ENCODE measurements around the gene PIK3R5. TPM values are rescaled to one million over a fixed set of nuclear protein-coding genes. Genes with fewer than 3 reads are reported as not detected.

PIK3R5 gene
- total and polyA plus RNA-seq, 2 donors (not counting 3 experiments of a cell fraction or from before 2014, with no cell fraction given) = not detected

DNA sequence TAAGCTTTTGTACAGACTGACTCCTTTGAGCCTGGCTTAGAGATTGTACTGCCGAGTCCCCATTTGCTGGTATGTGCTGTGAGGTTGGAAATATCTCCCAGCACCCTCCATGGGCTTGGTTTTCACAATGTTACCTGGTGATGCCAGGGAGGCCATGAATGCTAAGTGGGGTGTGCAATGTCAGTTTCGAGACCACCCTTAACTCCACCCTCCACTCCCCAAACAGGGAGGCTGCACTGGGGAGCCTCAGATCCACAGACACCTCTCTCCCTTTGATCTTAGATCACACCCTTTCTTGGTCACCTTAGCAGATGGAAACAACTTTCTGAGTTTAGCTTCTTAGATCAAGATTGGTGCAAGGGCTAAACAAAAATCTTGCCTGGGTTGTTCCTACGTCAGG is 69.4 kb downstream of the PIK3R5 start:
- H3K9me3 ChIP-seq (replicated peaks; ENCODE audit: control insufficient read depth, insufficient read depth, low read length) = no peaks in the 10 kb centered on the region
- no peak overlapping the region for H3K4me3 ChIP-seq (replicated peaks in 1 of 3; ENCODE audit: insufficient read depth in 1 of 3, low read depth in 1 of 3, low read length in 3 of 3)
- H3K9me1 ChIP-seq (replicated peaks; ENCODE audit: control insufficient read depth, extremely low read depth, insufficient read depth, low read length) = no peaks in the 10 kb centered on the region
- intact Hi-C loops (cut with micrococcal nuclease) (loop anchor here (10.0 kb wide), 1 partner anchor 629 kb away; no protein-coding TSS in a partner anchor), dilution Hi-C loops (cut with MboI; ENCODE audit: extremely low pct_ligation_motif_present, low sequenced_read_pairs) (no loop called here)
- H3K4me2 ChIP-seq (ENCODE audit: insufficient read depth, low read length) = no peak overlapping the region
- no peak overlapping the region for H3K27ac ChIP-seq (ENCODE audit: insufficient read depth, low read depth, low read length)
- H3K27me3 ChIP-seq (ENCODE audit: control insufficient read depth in 2 of 2, insufficient read depth in 2 of 2, low read length in 2 of 2) = no peaks in the 10 kb centered on the region
- H3K36me3 ChIP-seq (ENCODE audit: control insufficient read depth in 2 of 2, extremely low read depth in 1 of 2, insufficient read depth in 2 of 2, low read length in 2 of 2) = no peaks in the 10 kb centered on the region
- TF ChIP-seq CTCF (IDR thresholded peaks at IDR 0.05; ENCODE audit: extremely low read depth in 1 of 2, insufficient read depth in 1 of 2, low read depth in 1 of 2, low read length in 2 of 2) (no peak), POLR2AphosphoS5 (IDR thresholded peaks at IDR 0.05; ENCODE audit: insufficient read depth, low read depth, low read length) (no peak), MYC (IDR thresholded peaks at IDR 0.05; ENCODE audit: low read depth, low read length) (no peak), EZH2 (IDR thresholded peaks at IDR 0.05; ENCODE audit: borderline replicate concordance, low read depth, low read length, severe bottlenecking) (no peak), POLR2A (IDR thresholded peaks at IDR 0.05; ENCODE audit: low read depth, low read length) (no peak), GATA2 (IDR thresholded peaks at IDR 0.05; ENCODE audit: insufficient read depth, insufficient read length, low read depth, low read length) (no peak), FOS (IDR thresholded peaks at IDR 0.05; ENCODE audit: borderline replicate concordance, insufficient read depth, low read length) (no peak)
- TF ChIP-seq, protein P1, sequence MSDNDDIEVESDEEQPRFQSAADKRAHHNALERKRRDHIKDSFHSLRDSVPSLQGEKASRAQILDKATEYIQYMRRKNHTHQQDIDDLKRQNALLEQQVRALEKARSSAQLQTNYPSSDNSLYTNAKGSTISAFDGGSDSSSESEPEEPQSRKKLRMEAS (IDR thresholded peaks at IDR 0.05; ENCODE audit: insufficient read depth, insufficient read length) = no peak
- H4K20me1 ChIP-seq (replicated peaks; ENCODE audit: control insufficient read depth, extremely low read depth, insufficient read depth, low read length) = no peaks in the 10 kb centered on the region
- CTCF ChIA-PET = interaction anchor here (1.1 to 1.8 kb wide), 4 partner anchors 16 to 835 kb away, joined by 3 to 9 read pairs (median 3); no protein-coding TSS in a partner anchor
- H2AFZ ChIP-seq (ENCODE audit: low read depth, low read length) = no peak overlapping the region
- no peaks in the 10 kb centered on the region for H3K4me1 ChIP-seq (ENCODE audit: control insufficient read depth, extremely low read depth, insufficient read depth, low read length)
- no peak for FAIRE-seq
- no peaks in the 10 kb centered on the region for H3K79me2 ChIP-seq (ENCODE audit: control insufficient read depth, insufficient read depth, low read length)
- no peak overlapping the region for H3K9ac ChIP-seq (replicated peaks; ENCODE audit: extremely low read depth, insufficient read depth, low read length)
- POLR2A ChIA-PET = no interaction called here
- DNase-seq (ENCODE audit: low read depth, low spot score) = no peak
- no TSS peak for BruUV-seq (replicated peaks)

All from endothelial cell of umbilical vein (primary cell).